ENCODE measurements around the gene MYO16.

- TF ChIP-seq CTCF (IDR thresholded peaks at IDR 0.05) (no peak), POLR2A (IDR thresholded peaks at IDR 0.05) (no peak)
Measured at GRCh38 chr13:109215377-109215776, 586.0 kb downstream of the MYO16 start.
